Smooth muscle cell (in vitro differentiated cells): ENCODE results near the gene AFF3. TPM values are rescaled to one million over a fixed set of nuclear protein-coding genes. Genes with fewer than 3 reads are reported as not detected.

Experiments used
- DNase-seq: peaks from one replicate; lab custom pipeline; 2025; ENCODE audit not compliant: unreplicated experiment; lab: John Stamatoyannopoulos, UW
- H2AFZ ChIP-seq: fragments of 200-600 bp; sonication (generic); 2 replicates; pipeline ENCODE4 v1.6.0; 2016; ENCODE audit warnings: antibody characterized with exemption, low read depth, mild to moderate bottlenecking
- H3F3A ChIP-seq: fragments of 200-600 bp; sonication (generic); 2 replicates; pipeline ENCODE4 v1.6.0; 2017; ENCODE audit warnings: antibody characterized with exemption, low read depth
- H3K27ac ChIP-seq: fragments of 200-600 bp; sonication (generic); 2 replicates; pipeline ENCODE4 v1.5.1; 2016; ENCODE audit warnings: low read depth, mild to moderate bottlenecking
- H3K27me3 ChIP-seq: fragments of 200-600 bp; sonication (generic); 2 replicates; pipeline ENCODE4 v1.6.1; 2016; ENCODE audit warnings: low read depth, mild to moderate bottlenecking
- H3K36me3 ChIP-seq: fragments of 200-600 bp; sonication (generic); 2 replicates; pipeline ENCODE4 v1.5.1; 2016; ENCODE audit warnings: low read depth
- H3K4me1 ChIP-seq: fragments of 200-600 bp; sonication (generic); 2 replicates; pipeline ENCODE4 v1.5.1; 2016; ENCODE audit warnings: low read depth
- H3K4me2 ChIP-seq: fragments of 200-600 bp; sonication (generic); 2 replicates; pipeline ENCODE4 v1.6.0; 2016; ENCODE audit warnings: mild to moderate bottlenecking
- H3K4me3 ChIP-seq: fragments of 200-600 bp; sonication (generic); 2 replicates; pipeline ENCODE4 v1.5.1; 2016; ENCODE audit warnings: mild to moderate bottlenecking
- H3K79me2 ChIP-seq: fragments of 200-600 bp; sonication (generic); 2 replicates; pipeline ENCODE4 v1.6.0; 2016; ENCODE audit warnings: low read depth, mild to moderate bottlenecking
- H3K9ac ChIP-seq: fragments of 200-600 bp; sonication (generic); 2 replicates; pipeline ENCODE4 v1.6.0; 2016; ENCODE audit warnings: low read depth
- H3K9me3 ChIP-seq: fragments of 200-600 bp; sonication (generic); replicated peaks from 2 replicates; pipeline ENCODE4 v1.5.1; 2016; ENCODE audit warnings: low read depth
- H4K20me1 ChIP-seq: fragments of 200-600 bp; sonication (generic); 2 replicates; pipeline ENCODE4 v1.6.0; 2016; ENCODE audit warnings: low read depth
- WGBS: methylation state at CpG from one replicate; pipeline ENCODE4 v1.1.7; 2016; ENCODE audit warnings: low lambda C conversion rate; 5-methylcytosine and 5-hydroxymethylcytosine counted together
- polyA plus RNA-seq: library from polyadenylated mRNA; unstranded; fragments of >200 nt; fragmentation: Nextera tagmentation; extraction: Ambion mirVana; gene quantifications from 2 replicates; pipeline ENCODE4 v1.2.1, GENCODE V29; 2016
- total RNA-seq: library from RNA; depleted of rRNA; stranded (reverse); fragments of >200 nt; gene quantifications from 2 replicates; pipeline ENCODE4 v1.2.3, GENCODE V29; 2014
- TF ChIP-seq, protein P1 (sequence below): fragments of 200-600 bp; sonication (generic); IDR thresholded peaks from 2 replicates; pipeline ENCODE4 v1.5.1; 2017; ENCODE audit warnings: borderline replicate concordance, mild to moderate bottlenecking, antibody characterized with exemption; ENCODE audit not compliant: insufficient read depth, poor library complexity, severe bottlenecking

Gene AFF3
- total and polyA plus RNA-seq, 2 experiments from 2014 or later: 0.27 to 0.39 TPM

DNA sequence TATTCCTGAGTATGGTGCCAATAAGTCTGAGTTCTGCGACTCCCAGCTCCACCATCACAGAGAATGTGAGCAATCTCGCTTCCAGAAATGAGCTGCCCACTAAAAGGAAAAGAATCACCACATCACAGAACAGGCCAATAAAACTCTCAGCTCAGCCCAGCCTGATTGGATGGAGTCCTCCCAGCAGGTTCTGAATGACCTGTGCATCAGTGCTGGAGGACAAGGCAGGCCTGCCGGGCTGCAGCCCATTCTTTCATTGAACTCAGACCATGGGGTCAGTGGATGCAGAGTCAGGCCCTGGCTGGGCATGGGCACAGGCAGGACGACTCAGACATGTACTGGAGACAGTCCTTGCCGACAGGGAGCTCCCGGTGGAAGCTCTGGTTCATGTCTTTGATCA, 519.9 kb downstream of the AFF3 start:
- WGBS: 82% methylated on average over 6 of the region's 6 CpGs
- H3K27me3 ChIP-seq: peaks cover 4% of the 10 kb centered on the region
- no peaks in the 10 kb centered on the region for H3K36me3 ChIP-seq
- no peak for DNase-seq
- no peak overlapping the region for H2AFZ ChIP-seq
- no peaks in the 10 kb centered on the region for H4K20me1 ChIP-seq
- no peak overlapping the region for H3K27ac ChIP-seq
- no peaks in the 10 kb centered on the region for H3F3A ChIP-seq
- H3K4me3 ChIP-seq: no peak overlapping the region
- no peak overlapping the region for H3K9ac ChIP-seq
- H3K79me2 ChIP-seq: no peaks in the 10 kb centered on the region
- TF ChIP-seq, protein P1, sequence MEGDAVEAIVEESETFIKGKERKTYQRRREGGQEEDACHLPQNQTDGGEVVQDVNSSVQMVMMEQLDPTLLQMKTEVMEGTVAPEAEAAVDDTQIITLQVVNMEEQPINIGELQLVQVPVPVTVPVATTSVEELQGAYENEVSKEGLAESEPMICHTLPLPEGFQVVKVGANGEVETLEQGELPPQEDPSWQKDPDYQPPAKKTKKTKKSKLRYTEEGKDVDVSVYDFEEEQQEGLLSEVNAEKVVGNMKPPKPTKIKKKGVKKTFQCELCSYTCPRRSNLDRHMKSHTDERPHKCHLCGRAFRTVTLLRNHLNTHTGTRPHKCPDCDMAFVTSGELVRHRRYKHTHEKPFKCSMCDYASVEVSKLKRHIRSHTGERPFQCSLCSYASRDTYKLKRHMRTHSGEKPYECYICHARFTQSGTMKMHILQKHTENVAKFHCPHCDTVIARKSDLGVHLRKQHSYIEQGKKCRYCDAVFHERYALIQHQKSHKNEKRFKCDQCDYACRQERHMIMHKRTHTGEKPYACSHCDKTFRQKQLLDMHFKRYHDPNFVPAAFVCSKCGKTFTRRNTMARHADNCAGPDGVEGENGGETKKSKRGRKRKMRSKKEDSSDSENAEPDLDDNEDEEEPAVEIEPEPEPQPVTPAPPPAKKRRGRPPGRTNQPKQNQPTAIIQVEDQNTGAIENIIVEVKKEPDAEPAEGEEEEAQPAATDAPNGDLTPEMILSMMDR: no peak
- no peak overlapping the region for H3K4me2 ChIP-seq
- no peaks in the 10 kb centered on the region for H3K4me1 ChIP-seq
- no peaks in the 10 kb centered on the region for H3K9me3 ChIP-seq

DNA sequence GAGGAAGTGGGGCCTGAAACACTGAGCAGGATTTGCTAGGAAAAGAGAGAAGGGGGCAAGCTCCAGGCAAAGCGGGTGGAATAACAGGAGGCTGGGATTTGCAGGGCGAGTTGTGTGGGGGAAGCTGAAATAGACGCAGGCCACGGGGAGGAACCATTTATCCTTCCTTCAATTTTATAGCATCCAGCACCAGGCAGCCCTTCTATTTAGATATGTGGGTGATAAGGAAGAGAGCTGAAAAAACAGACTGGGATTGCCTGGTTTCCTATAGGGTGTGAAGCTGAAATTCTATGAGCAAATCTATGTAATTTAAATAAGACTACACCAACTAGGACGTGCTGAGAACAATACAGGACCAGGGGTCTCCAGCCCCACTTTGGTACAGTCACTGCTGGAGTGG, 520.6 kb downstream of the AFF3 start:
- H3K9ac ChIP-seq: no peak overlapping the region

DNA sequence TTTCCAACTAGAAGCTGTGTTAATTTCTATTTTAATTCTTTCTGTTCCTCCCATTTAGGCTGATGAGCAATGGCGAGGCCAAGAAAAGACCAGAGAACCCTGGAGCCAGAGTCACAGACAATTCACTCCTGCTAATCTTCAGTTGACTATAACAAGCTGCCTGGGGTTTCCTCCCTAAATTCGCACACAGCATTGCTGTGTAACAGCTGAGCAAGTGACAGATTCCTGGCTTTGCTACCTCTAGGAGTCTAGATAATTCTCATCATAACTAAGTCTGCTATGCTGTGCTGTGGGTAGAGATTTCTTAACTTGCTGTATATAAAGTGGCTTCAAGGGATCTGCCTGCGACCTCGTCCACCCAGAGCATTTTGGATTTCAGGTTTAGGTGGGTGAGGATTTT, 521.3 kb downstream of the AFF3 start:
- no peaks in the 10 kb centered on the region for H3K4me1 ChIP-seq
- H3K36me3 ChIP-seq: no peaks in the 10 kb centered on the region
- no peak overlapping the region for H3K27ac ChIP-seq
- TF ChIP-seq, protein P1: no peak
- no peak overlapping the region for H3K9ac ChIP-seq
- WGBS: 88% methylated on average over 4 of the region's 4 CpGs
- no peaks in the 10 kb centered on the region for H4K20me1 ChIP-seq
- no peaks in the 10 kb centered on the region for H3K9me3 ChIP-seq
- H3K27me3 ChIP-seq: peaks cover 4% of the 10 kb centered on the region
- H3K4me3 ChIP-seq: no peak overlapping the region
- no peak overlapping the region for H3K4me2 ChIP-seq
- DNase-seq: no peak
- H2AFZ ChIP-seq: no peak overlapping the region
- H3K79me2 ChIP-seq: no peaks in the 10 kb centered on the region
- H3F3A ChIP-seq: no peaks in the 10 kb centered on the region

More for the DNA sequence above, 520.6 kb downstream of the AFF3 start:
- Histone ChIP-seq H3K27ac (no peak overlapping the region), H4K20me1 (no peaks in the 10 kb centered on the region), H3K79me2 (no peaks in the 10 kb centered on the region), H3F3A (no peaks in the 10 kb centered on the region), H3K4me1 (no peaks in the 10 kb centered on the region), H3K9me3 (no peaks in the 10 kb centered on the region), H3K4me2 (no peak overlapping the region), H3K4me3 (no peak overlapping the region), H3K27me3 (peaks cover 4% of the 10 kb centered on the region), H3K36me3 (no peaks in the 10 kb centered on the region), H2AFZ (no peak overlapping the region)
- TF ChIP-seq, protein P1: no peak
- no peak for DNase-seq
- 70% methylated on average over 5 of the region's 5 CpGs for WGBS

DNA sequence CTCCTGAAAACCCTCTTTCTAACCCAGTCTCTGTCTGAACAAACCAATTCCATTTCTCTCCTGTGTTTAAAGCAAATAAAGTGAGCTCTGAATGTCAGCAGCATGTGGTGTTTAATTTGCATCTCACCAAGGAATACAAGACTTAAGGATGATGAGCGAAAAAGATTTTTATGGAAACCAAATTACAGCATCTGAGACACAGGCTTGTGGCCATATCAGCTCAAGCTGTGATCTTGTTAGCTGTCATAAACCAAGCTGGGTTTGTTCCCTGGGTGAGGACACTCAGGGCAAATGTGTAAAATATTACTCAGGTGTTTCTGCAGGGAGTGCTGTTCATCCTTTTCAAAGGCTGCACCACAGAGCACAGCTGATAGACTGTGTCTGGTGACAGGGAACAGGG, 523.2 kb downstream of the AFF3 start:
- no peaks in the 10 kb centered on the region for H3K27me3 ChIP-seq
- H3K4me1 ChIP-seq: no peaks in the 10 kb centered on the region
- no peaks in the 10 kb centered on the region for H4K20me1 ChIP-seq
- H3K36me3 ChIP-seq: no peaks in the 10 kb centered on the region
- H3K4me3 ChIP-seq: no peak overlapping the region
- no peak for DNase-seq
- no peak overlapping the region for H2AFZ ChIP-seq
- H3K27ac ChIP-seq: no peak overlapping the region
- no peak overlapping the region for H3K9ac ChIP-seq
- no peaks in the 10 kb centered on the region for H3K79me2 ChIP-seq
- no peaks in the 10 kb centered on the region for H3K9me3 ChIP-seq
- no peaks in the 10 kb centered on the region for H3F3A ChIP-seq
- WGBS: 100% methylated on average over 1 of the region's 1 CpG
- TF ChIP-seq, protein P1: no peak
- no peak overlapping the region for H3K4me2 ChIP-seq
